RWPE2 (cell line): Measurements from ENCODE around the gene SPTB.

Experiments used
- ATAC-seq: fragments of 200-7000 bp; cut with Tn5 transposase; 3 replicates; pipeline ENCODE4 v1.9.1; 2021; ENCODE audit warnings: low read depth
- DNase-seq: peaks from one replicate; pipeline ENCODE4 v3.0.0-alpha.2; 2020; ENCODE audit warnings: low spot score
- H3K27ac ChIP-seq: fragments of 450-650 bp; 2 replicates; pipeline ENCODE4 v1.5.1; 2017; ENCODE audit warnings: mild to moderate bottlenecking; ENCODE audit not compliant: poor library complexity, severe bottlenecking
- H3K27me3 ChIP-seq: fragments of 250-450 bp; sonication (Bioruptor Pico); 2 replicates; pipeline ENCODE4 v1.5.1; 2021; ENCODE audit warnings: mild to moderate bottlenecking, moderate library complexity; ENCODE audit not compliant: insufficient read depth, poor library complexity, severe bottlenecking
- H3K36me3 ChIP-seq: fragments of 250-450 bp; sonication (Bioruptor Pico); 2 replicates; pipeline ENCODE4 v1.5.1; 2020; ENCODE audit warnings: low read depth, mild to moderate bottlenecking, moderate library complexity
- H3K4me1 ChIP-seq: fragments of 250-450 bp; sonication (Bioruptor Pico); 2 replicates; pipeline ENCODE4 v1.5.1; 2021; ENCODE audit warnings: mild to moderate bottlenecking, moderate library complexity; ENCODE audit not compliant: insufficient read depth, poor library complexity, severe bottlenecking
- H3K4me3 ChIP-seq: fragments of 250-450 bp; sonication (Bioruptor Pico); 2 replicates; pipeline ENCODE4 v1.5.1; 2021; ENCODE audit warnings: mild to moderate bottlenecking, moderate library complexity; ENCODE audit not compliant: severe bottlenecking
- H3K9me3 ChIP-seq: fragments of 250-450 bp; sonication (Bioruptor Pico); 2 replicates; pipeline ENCODE4 v1.5.1; 2021; ENCODE audit warnings: mild to moderate bottlenecking, moderate library complexity; ENCODE audit not compliant: severe bottlenecking
- CTCF ChIP-seq: fragments of 450-650 bp; IDR thresholded peaks from one replicate; pipeline ENCODE4 v1.5.1; 2017; ENCODE audit warnings: mild to moderate bottlenecking, moderate library complexity; ENCODE audit not compliant: poor library complexity, severe bottlenecking

Gene SPTB

GRCh38 chr14:64766430-64767151 lies 113.1 kb downstream of the SPTB start:
- TF ChIP-seq CTCF: no peak
- Histone ChIP-seq H3K27ac (no peak overlapping the region), H3K4me3 (no peak overlapping the region), H3K4me1 (peaks cover 23% of the 10 kb centered on the region), H3K36me3 (no peaks in the 10 kb centered on the region), H3K9me3 (no peaks in the 10 kb centered on the region), H3K27me3 (no peaks in the 10 kb centered on the region)
- peak; percentile 81 for DNase-seq
- ATAC-seq: peak; percentile 68

GRCh38 chr14:64765740-64766302 lies 113.9 kb downstream of the SPTB start:
- Histone ChIP-seq H3K36me3 (no peaks in the 10 kb centered on the region), H3K9me3 (no peaks in the 10 kb centered on the region), H3K4me3 (no peak overlapping the region), H3K27ac (no peak overlapping the region), H3K27me3 (no peaks in the 10 kb centered on the region), H3K4me1 (peaks cover 30% of the 10 kb centered on the region)
- no peak for DNase-seq
- ATAC-seq: no peak
- no peak for TF ChIP-seq CTCF

- H3K27me3 ChIP-seq: no peaks in the 10 kb centered on the region
- H3K27ac ChIP-seq: no peak overlapping the region
- no peaks in the 10 kb centered on the region for H3K36me3 ChIP-seq
- peaks cover 30% of the 10 kb centered on the region for H3K4me1 ChIP-seq
- TF ChIP-seq CTCF: peak; percentile 97
- no peaks in the 10 kb centered on the region for H3K9me3 ChIP-seq
- no peak overlapping the region for H3K4me3 ChIP-seq
- ATAC-seq: peak; percentile 29; the same call in 2 of the 3 replicates
- DNase-seq: peak; percentile 69
These were observed 114.8 kb downstream of the SPTB start for GRCh38 chr14:64764641-64765520.

GRCh38 chr14:64763801-64764621 lies 115.7 kb downstream of the SPTB start:
- Histone ChIP-seq H3K9me3 (no peaks in the 10 kb centered on the region), H3K4me1 (peaks cover 35% of the 10 kb centered on the region), H3K27me3 (no peaks in the 10 kb centered on the region), H3K27ac (no peak overlapping the region), H3K4me3 (no peak overlapping the region), H3K36me3 (no peaks in the 10 kb centered on the region)
- TF ChIP-seq CTCF: no peak
- DNase-seq (peak; percentile 55), ATAC-seq (no peak)
